WTC11 (cell line): ENCODE results near the gene WDHD1.

Experiments used
- CBFB ChIP-seq: sonication (generic); formaldehyde crosslinking; IDR thresholded peaks from 2 replicates; pipeline ENCODE4 v1.8.1; 2022; ENCODE audit warnings: mild to moderate bottlenecking, low read depth, missing genetic modification reagents
- ETV6 ChIP-seq: sonication (generic); formaldehyde crosslinking; IDR thresholded peaks from 2 replicates; pipeline ENCODE4 v1.8.1; 2022; ENCODE audit warnings: mild to moderate bottlenecking, missing genetic modification reagents
- HMGXB4 ChIP-seq: sonication (generic); formaldehyde crosslinking; IDR thresholded peaks from 2 replicates; pipeline ENCODE4 v1.8.1; 2023; ENCODE audit warnings: mild to moderate bottlenecking, moderate library complexity, missing genetic modification reagents
- SP1 ChIP-seq: sonication (generic); formaldehyde crosslinking; conservative IDR thresholded peaks from 2 replicates; pipeline ENCODE4 v1.8.1; 2022; ENCODE audit warnings: missing genetic modification reagents
- TCF7 ChIP-seq: sonication (generic); formaldehyde crosslinking; IDR thresholded peaks from 2 replicates; pipeline ENCODE4 v1.8.0; 2022; ENCODE audit warnings: mild to moderate bottlenecking, low read depth, missing genetic modification reagents, moderate library complexity
- ZNF532 ChIP-seq: fragments of 250-450 bp; sonication (Bioruptor Pico); IDR thresholded peaks from 2 replicates; pipeline ENCODE4 v1.9.0; 2021; ENCODE audit warnings: mild to moderate bottlenecking, borderline replicate concordance
- TF ChIP-seq, protein P1 (sequence below): fragments of 200-600 bp; IDR thresholded peaks from 2 replicates; pipeline ENCODE4 v1.8.0; 2022; ENCODE audit warnings: antibody characterized with exemption
- TF ChIP-seq, protein P2 (sequence below): sonication (generic); formaldehyde crosslinking; IDR thresholded peaks from 2 replicates; pipeline ENCODE4 v1.8.1; 2023; ENCODE audit warnings: mild to moderate bottlenecking, missing genetic modification reagents, borderline replicate concordance
- TF ChIP-seq, protein P3 (sequence below): sonication (generic); formaldehyde crosslinking; IDR thresholded peaks from 2 replicates; pipeline ENCODE4 v1.8.0; 2022; ENCODE audit warnings: missing genetic modification reagents
- TF ChIP-seq, protein P4 (sequence below): sonication (generic); formaldehyde crosslinking; IDR thresholded peaks from 2 replicates; pipeline ENCODE4 v1.8.0; 2023; ENCODE audit warnings: missing genetic modification reagents, mild to moderate bottlenecking, borderline replicate concordance
- TF ChIP-seq, protein P5 (sequence below): sonication (generic); formaldehyde crosslinking; IDR thresholded peaks from 2 replicates; pipeline ENCODE4 v1.8.1; 2022; ENCODE audit warnings: low read depth, missing genetic modification reagents, borderline replicate concordance

DNA sequence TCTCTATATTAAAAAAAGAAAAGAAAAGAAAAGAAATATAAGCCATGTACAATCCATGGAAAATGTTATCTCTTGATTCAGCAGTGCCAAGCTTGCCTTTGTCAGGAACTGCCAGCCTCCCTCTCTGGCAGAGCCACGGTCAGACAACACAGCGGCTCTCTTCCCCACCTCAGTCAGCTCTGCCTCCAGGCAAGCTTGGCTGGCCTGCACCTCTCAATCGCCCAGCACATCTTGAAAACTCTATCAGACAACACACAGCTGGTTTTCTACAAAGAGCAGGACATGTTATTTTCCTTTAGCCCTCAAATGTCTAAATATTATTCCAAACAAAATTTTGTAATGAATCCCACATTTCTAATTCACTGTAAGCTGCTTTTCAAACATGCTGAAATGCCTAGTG lies 104.3 kb downstream of the WDHD1 start:
- TF ChIP-seq SP1 (CRISPR knock-in tag) (no peak), HMGXB4 (CRISPR knock-in tag) (no peak), CBFB (CRISPR knock-in tag) (no peak), ETV6 (CRISPR knock-in tag) (no peak), TCF7 (CRISPR knock-in tag) (no peak), ZNF532 (CRISPR knock-in tag) (no peak)
- TF ChIP-seq, protein P1, sequence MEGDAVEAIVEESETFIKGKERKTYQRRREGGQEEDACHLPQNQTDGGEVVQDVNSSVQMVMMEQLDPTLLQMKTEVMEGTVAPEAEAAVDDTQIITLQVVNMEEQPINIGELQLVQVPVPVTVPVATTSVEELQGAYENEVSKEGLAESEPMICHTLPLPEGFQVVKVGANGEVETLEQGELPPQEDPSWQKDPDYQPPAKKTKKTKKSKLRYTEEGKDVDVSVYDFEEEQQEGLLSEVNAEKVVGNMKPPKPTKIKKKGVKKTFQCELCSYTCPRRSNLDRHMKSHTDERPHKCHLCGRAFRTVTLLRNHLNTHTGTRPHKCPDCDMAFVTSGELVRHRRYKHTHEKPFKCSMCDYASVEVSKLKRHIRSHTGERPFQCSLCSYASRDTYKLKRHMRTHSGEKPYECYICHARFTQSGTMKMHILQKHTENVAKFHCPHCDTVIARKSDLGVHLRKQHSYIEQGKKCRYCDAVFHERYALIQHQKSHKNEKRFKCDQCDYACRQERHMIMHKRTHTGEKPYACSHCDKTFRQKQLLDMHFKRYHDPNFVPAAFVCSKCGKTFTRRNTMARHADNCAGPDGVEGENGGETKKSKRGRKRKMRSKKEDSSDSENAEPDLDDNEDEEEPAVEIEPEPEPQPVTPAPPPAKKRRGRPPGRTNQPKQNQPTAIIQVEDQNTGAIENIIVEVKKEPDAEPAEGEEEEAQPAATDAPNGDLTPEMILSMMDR: no peak
- TF ChIP-seq, protein P2, sequence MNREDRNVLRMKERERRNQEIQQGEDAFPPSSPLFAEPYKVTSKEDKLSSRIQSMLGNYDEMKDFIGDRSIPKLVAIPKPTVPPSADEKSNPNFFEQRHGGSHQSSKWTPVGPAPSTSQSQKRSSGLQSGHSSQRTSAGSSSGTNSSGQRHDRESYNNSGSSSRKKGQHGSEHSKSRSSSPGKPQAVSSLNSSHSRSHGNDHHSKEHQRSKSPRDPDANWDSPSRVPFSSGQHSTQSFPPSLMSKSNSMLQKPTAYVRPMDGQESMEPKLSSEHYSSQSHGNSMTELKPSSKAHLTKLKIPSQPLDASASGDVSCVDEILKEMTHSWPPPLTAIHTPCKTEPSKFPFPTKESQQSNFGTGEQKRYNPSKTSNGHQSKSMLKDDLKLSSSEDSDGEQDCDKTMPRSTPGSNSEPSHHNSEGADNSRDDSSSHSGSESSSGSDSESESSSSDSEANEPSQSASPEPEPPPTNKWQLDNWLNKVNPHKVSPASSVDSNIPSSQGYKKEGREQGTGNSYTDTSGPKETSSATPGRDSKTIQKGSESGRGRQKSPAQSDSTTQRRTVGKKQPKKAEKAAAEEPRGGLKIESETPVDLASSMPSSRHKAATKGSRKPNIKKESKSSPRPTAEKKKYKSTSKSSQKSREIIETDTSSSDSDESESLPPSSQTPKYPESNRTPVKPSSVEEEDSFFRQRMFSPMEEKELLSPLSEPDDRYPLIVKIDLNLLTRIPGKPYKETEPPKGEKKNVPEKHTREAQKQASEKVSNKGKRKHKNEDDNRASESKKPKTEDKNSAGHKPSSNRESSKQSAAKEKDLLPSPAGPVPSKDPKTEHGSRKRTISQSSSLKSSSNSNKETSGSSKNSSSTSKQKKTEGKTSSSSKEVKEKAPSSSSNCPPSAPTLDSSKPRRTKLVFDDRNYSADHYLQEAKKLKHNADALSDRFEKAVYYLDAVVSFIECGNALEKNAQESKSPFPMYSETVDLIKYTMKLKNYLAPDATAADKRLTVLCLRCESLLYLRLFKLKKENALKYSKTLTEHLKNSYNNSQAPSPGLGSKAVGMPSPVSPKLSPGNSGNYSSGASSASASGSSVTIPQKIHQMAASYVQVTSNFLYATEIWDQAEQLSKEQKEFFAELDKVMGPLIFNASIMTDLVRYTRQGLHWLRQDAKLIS (CRISPR knock-in tag): no peak
- TF ChIP-seq, protein P3, sequence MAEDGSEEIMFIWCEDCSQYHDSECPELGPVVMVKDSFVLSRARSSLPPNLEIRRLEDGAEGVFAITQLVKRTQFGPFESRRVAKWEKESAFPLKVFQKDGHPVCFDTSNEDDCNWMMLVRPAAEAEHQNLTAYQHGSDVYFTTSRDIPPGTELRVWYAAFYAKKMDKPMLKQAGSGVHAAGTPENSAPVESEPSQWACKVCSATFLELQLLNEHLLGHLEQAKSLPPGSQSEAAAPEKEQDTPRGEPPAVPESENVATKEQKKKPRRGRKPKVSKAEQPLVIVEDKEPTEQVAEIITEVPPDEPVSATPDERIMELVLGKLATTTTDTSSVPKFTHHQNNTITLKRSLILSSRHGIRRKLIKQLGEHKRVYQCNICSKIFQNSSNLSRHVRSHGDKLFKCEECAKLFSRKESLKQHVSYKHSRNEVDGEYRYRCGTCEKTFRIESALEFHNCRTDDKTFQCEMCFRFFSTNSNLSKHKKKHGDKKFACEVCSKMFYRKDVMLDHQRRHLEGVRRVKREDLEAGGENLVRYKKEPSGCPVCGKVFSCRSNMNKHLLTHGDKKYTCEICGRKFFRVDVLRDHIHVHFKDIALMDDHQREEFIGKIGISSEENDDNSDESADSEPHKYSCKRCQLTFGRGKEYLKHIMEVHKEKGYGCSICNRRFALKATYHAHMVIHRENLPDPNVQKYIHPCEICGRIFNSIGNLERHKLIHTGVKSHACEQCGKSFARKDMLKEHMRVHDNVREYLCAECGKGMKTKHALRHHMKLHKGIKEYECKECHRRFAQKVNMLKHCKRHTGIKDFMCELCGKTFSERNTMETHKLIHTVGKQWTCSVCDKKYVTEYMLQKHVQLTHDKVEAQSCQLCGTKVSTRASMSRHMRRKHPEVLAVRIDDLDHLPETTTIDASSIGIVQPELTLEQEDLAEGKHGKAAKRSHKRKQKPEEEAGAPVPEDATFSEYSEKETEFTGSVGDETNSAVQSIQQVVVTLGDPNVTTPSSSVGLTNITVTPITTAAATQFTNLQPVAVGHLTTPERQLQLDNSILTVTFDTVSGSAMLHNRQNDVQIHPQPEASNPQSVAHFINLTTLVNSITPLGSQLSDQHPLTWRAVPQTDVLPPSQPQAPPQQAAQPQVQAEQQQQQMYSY (CRISPR knock-in tag): no peak
- TF ChIP-seq, protein P4, sequence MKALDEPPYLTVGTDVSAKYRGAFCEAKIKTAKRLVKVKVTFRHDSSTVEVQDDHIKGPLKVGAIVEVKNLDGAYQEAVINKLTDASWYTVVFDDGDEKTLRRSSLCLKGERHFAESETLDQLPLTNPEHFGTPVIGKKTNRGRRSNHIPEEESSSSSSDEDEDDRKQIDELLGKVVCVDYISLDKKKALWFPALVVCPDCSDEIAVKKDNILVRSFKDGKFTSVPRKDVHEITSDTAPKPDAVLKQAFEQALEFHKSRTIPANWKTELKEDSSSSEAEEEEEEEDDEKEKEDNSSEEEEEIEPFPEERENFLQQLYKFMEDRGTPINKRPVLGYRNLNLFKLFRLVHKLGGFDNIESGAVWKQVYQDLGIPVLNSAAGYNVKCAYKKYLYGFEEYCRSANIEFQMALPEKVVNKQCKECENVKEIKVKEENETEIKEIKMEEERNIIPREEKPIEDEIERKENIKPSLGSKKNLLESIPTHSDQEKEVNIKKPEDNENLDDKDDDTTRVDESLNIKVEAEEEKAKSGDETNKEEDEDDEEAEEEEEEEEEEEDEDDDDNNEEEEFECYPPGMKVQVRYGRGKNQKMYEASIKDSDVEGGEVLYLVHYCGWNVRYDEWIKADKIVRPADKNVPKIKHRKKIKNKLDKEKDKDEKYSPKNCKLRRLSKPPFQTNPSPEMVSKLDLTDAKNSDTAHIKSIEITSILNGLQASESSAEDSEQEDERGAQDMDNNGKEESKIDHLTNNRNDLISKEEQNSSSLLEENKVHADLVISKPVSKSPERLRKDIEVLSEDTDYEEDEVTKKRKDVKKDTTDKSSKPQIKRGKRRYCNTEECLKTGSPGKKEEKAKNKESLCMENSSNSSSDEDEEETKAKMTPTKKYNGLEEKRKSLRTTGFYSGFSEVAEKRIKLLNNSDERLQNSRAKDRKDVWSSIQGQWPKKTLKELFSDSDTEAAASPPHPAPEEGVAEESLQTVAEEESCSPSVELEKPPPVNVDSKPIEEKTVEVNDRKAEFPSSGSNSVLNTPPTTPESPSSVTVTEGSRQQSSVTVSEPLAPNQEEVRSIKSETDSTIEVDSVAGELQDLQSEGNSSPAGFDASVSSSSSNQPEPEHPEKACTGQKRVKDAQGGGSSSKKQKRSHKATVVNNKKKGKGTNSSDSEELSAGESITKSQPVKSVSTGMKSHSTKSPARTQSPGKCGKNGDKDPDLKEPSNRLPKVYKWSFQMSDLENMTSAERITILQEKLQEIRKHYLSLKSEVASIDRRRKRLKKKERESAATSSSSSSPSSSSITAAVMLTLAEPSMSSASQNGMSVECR (CRISPR knock-in tag): no peak
- TF ChIP-seq, protein P5, sequence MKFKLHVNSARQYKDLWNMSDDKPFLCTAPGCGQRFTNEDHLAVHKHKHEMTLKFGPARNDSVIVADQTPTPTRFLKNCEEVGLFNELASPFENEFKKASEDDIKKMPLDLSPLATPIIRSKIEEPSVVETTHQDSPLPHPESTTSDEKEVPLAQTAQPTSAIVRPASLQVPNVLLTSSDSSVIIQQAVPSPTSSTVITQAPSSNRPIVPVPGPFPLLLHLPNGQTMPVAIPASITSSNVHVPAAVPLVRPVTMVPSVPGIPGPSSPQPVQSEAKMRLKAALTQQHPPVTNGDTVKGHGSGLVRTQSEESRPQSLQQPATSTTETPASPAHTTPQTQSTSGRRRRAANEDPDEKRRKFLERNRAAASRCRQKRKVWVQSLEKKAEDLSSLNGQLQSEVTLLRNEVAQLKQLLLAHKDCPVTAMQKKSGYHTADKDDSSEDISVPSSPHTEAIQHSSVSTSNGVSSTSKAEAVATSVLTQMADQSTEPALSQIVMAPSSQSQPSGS: no peak
